Parathyroid adenoma (tissue), 2 donors: ENCODE data around the gene CEND1.

Experiments
- H2AFZ ChIP-seq: fragments of 300-600 bp; sonication (generic); one replicate; pipeline ENCODE4 v1.7.0; 2017; ENCODE audit warnings: antibody characterized with exemption, mild to moderate bottlenecking
- H3K27ac ChIP-seq: fragments of 300-600 bp; sonication (generic); one replicate; pipeline ENCODE4 v1.7.0; 2017
- H3K27me3 ChIP-seq: fragments of 300-600 bp; sonication (generic); one replicate; pipeline ENCODE4 v1.7.0; 2017; ENCODE audit warnings: low read length; ENCODE audit not compliant: control insufficient read depth, insufficient read depth
- H3K36me3 ChIP-seq: fragments of 300-600 bp; sonication (generic); one replicate; pipeline ENCODE4 v1.7.0; 2017; ENCODE audit warnings: low read length; ENCODE audit not compliant: control insufficient read depth, insufficient read depth
- H3K4me1 ChIP-seq: fragments of 300-600 bp; sonication (generic); one replicate; pipeline ENCODE4 v1.7.0; 2017; ENCODE audit warnings: control low read depth
- H3K4me2 ChIP-seq: fragments of 300-600 bp; sonication (generic); one replicate; pipeline ENCODE4 v1.7.0; 2017; ENCODE audit warnings: low read length
- H3K4me3 ChIP-seq: fragments of 300-600 bp; sonication (generic); one replicate; pipeline ENCODE4 v1.7.0; 2017; ENCODE audit warnings: low read depth, low read length
- H3K79me2 ChIP-seq: fragments of 300-600 bp; sonication (generic); one replicate; pipeline ENCODE4 v1.7.0; 2017; ENCODE audit warnings: control low read depth
- H3K9ac ChIP-seq: fragments of 300-600 bp; sonication (generic); one replicate; pipeline ENCODE4 v1.7.0; 2017; ENCODE audit warnings: mild to moderate bottlenecking
- H3K9me3 ChIP-seq: fragments of 300-600 bp; sonication (generic); one replicate; pipeline ENCODE4 v1.7.0; 2017; ENCODE audit warnings: low read length; ENCODE audit not compliant: control insufficient read depth
- TF ChIP-seq, protein P1 (sequence below): fragments of 300-600 bp; sonication (generic); IDR thresholded peaks from one replicate; pipeline ENCODE4 v1.7.0; 2017; ENCODE audit warnings: antibody characterized with exemption, mild to moderate bottlenecking
- donor health status: primary hyperparathyroidism.

CEND1 gene

DNA sequence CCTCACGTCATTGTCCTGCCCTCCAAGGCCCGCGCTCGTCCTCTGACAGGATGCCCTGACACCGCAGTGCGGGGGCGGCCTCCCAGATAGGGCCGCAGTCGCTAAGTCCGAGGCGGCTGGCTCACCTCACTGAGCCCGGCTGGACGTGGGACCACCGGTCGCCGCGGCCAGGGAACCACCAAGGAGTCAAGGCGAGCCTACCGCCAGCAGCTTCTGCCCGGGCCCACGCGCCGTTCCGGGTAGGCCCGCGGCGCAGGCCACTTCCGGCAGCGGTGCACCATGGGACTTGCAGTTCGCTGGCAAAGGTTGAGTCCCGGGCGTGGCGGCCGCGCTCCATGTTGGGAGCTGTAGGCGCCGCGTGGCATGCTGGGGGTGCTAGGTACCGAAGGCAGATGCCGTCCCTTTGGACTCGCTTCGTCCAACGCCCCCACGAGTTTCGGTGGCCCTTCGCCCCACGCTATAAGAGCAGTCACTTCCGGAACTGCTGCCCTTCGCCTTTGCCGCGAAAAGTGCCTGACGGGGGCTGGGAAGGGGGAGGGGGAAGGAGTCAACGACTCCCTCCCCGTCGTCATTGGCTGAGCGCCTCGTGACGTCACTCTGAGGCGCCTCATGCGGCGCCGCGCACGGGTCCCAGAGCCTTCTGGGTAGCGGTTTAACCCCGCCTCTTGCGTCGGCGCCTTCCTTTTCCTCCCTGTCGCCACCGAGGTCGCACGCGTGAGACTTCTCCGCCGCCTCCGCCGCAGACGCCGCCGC is 19.6 kb upstream of the CEND1 start, which contains the start of gene RPLP2:
Gene RPLP2 (plus strand): TSS at position 681 of the 753 bp plus-strand sequence. CDS start 268 bp downstream, outside the sequence.
- peak within 1 kb of the TSS; percentile 87 for H3K9ac ChIP-seq
- peak within 1 kb of the TSS; percentile 99 for H3K27ac ChIP-seq
- peak within 1 kb of the TSS; percentile 88 for H3K4me3 ChIP-seq
- TF ChIP-seq, protein P1, sequence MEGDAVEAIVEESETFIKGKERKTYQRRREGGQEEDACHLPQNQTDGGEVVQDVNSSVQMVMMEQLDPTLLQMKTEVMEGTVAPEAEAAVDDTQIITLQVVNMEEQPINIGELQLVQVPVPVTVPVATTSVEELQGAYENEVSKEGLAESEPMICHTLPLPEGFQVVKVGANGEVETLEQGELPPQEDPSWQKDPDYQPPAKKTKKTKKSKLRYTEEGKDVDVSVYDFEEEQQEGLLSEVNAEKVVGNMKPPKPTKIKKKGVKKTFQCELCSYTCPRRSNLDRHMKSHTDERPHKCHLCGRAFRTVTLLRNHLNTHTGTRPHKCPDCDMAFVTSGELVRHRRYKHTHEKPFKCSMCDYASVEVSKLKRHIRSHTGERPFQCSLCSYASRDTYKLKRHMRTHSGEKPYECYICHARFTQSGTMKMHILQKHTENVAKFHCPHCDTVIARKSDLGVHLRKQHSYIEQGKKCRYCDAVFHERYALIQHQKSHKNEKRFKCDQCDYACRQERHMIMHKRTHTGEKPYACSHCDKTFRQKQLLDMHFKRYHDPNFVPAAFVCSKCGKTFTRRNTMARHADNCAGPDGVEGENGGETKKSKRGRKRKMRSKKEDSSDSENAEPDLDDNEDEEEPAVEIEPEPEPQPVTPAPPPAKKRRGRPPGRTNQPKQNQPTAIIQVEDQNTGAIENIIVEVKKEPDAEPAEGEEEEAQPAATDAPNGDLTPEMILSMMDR, result no peak
- no peaks in the 10 kb centered on the region for H3K27me3 ChIP-seq
- peak within 1 kb of the TSS; percentile 92 for H3K4me2 ChIP-seq
- peaks cover 3% of the 10 kb centered on the region for H3K79me2 ChIP-seq
- H3K36me3 ChIP-seq, result no peaks in the 10 kb centered on the region
- peaks cover 4% of the 10 kb centered on the region for H3K4me1 ChIP-seq
- H2AFZ ChIP-seq, result peak within 1 kb of the TSS; percentile 96
- no peaks in the 10 kb centered on the region for H3K9me3 ChIP-seq

- H2AFZ ChIP-seq, result peak overlapping the region; percentile 96
- peaks cover 4% of the 10 kb centered on the region for H3K4me1 ChIP-seq
- no peaks in the 10 kb centered on the region for H3K9me3 ChIP-seq
- peaks cover 3% of the 10 kb centered on the region for H3K79me2 ChIP-seq
- no peaks in the 10 kb centered on the region for H3K27me3 ChIP-seq
- TF ChIP-seq, protein P1, result no peak
- H3K9ac ChIP-seq, result peak overlapping the region; percentile 87
- H3K4me3 ChIP-seq, result peak overlapping the region; percentile 88
- peak overlapping the region; percentile 99 for H3K27ac ChIP-seq
- H3K36me3 ChIP-seq, result no peaks in the 10 kb centered on the region
- peak overlapping the region; percentile 92 for H3K4me2 ChIP-seq
Observed at GRCh38 chr11:808427-809286, 18.8 kb upstream of the CEND1 start.

GRCh38 chr11:804599-804964 is 14.7 kb upstream of the CEND1 start:
- Histone ChIP-seq H3K4me2 (peak overlapping the region; percentile 65), H2AFZ (no peak overlapping the region), H3K9me3 (no peaks in the 10 kb centered on the region), H3K9ac (no peak overlapping the region), H3K27me3 (no peaks in the 10 kb centered on the region), H3K27ac (no peak overlapping the region), H3K79me2 (no peaks in the 10 kb centered on the region), H3K4me1 (no peaks in the 10 kb centered on the region), H3K4me3 (peak overlapping the region; percentile 31), H3K36me3 (no peaks in the 10 kb centered on the region)
- TF ChIP-seq, protein P1, result no peak

- Histone ChIP-seq H3K4me3 (no peak overlapping the region), H3K9ac (no peak overlapping the region), H3K36me3 (no peaks in the 10 kb centered on the region), H3K9me3 (no peaks in the 10 kb centered on the region), H3K4me1 (no peaks in the 10 kb centered on the region), H3K27ac (no peak overlapping the region), H2AFZ (no peak overlapping the region), H3K4me2 (peak overlapping the region; percentile 65), H3K27me3 (no peaks in the 10 kb centered on the region), H3K79me2 (no peaks in the 10 kb centered on the region)
- TF ChIP-seq, protein P1, result no peak
Observed at GRCh38 chr11:803770-804598, 14.1 kb upstream of the CEND1 start.
